ES-I3 (cell line): ENCODE results near the gene TRPM6.

Experiments used
- H3K36me3 ChIP-seq: 2 replicates; pipeline ENCODE4 v1.6.1; 2013; ENCODE audit warnings: mild to moderate bottlenecking, low read length, control low read depth, moderate library complexity; ENCODE audit not compliant: insufficient read depth
- H3K4me1 ChIP-seq: 2 replicates; pipeline ENCODE4 v1.6.1; 2013; ENCODE audit warnings: mild to moderate bottlenecking, control low read depth, low read length; ENCODE audit not compliant: insufficient read depth
- H3K9ac ChIP-seq: 2 replicates; pipeline ENCODE4 v1.6.1; 2013; ENCODE audit warnings: low read depth, mild to moderate bottlenecking, low read length, moderate library complexity
- H3K9me3 ChIP-seq: 2 replicates; pipeline ENCODE4 v1.6.1; 2013; ENCODE audit warnings: mild to moderate bottlenecking, low read length, moderate library complexity; ENCODE audit not compliant: control insufficient read depth, insufficient read depth

TRPM6 gene

GRCh38 chr9:74773886-74774479 is 113.7 kb downstream of the TRPM6 start:
- H3K9ac ChIP-seq = no peak overlapping the region
- no peaks in the 10 kb centered on the region for H3K9me3 ChIP-seq
- H3K36me3 ChIP-seq = no peaks in the 10 kb centered on the region
- H3K4me1 ChIP-seq = no peaks in the 10 kb centered on the region

- Histone ChIP-seq H3K36me3 (no peaks in the 10 kb centered on the region), H3K4me1 (no peaks in the 10 kb centered on the region), H3K9ac (no peak overlapping the region), H3K9me3 (no peaks in the 10 kb centered on the region)
Observed at GRCh38 chr9:74772121-74772520, 115.6 kb downstream of the TRPM6 start.

- Histone ChIP-seq H3K9me3 (no peaks in the 10 kb centered on the region), H3K9ac (no peak overlapping the region), H3K4me1 (no peaks in the 10 kb centered on the region), H3K36me3 (no peaks in the 10 kb centered on the region)
Observed at GRCh38 chr9:74771672-74772071, 116.0 kb downstream of the TRPM6 start.

- Histone ChIP-seq H3K9ac (no peak overlapping the region), H3K9me3 (no peaks in the 10 kb centered on the region), H3K4me1 (no peaks in the 10 kb centered on the region), H3K36me3 (no peaks in the 10 kb centered on the region)
Observed at GRCh38 chr9:74771262-74771585, 116.5 kb downstream of the TRPM6 start.

- H3K9me3 ChIP-seq = no peaks in the 10 kb centered on the region
- H3K36me3 ChIP-seq = no peaks in the 10 kb centered on the region
- H3K9ac ChIP-seq = peak overlapping the region; percentile 54
- no peaks in the 10 kb centered on the region for H3K4me1 ChIP-seq
Observed at GRCh38 chr9:74770508-74771261, 117.0 kb downstream of the TRPM6 start.

- Histone ChIP-seq H3K9ac (no peak overlapping the region), H3K9me3 (no peaks in the 10 kb centered on the region), H3K36me3 (no peaks in the 10 kb centered on the region), H3K4me1 (no peaks in the 10 kb centered on the region)
Observed at GRCh38 chr9:74765481-74765971, 122.2 kb downstream of the TRPM6 start.

- Histone ChIP-seq H3K4me1 (no peaks in the 10 kb centered on the region), H3K9me3 (no peaks in the 10 kb centered on the region), H3K9ac (no peak overlapping the region), H3K36me3 (no peaks in the 10 kb centered on the region)
Observed at GRCh38 chr9:74762950-74763349, 124.8 kb downstream of the TRPM6 start.

- no peak overlapping the region for H3K9ac ChIP-seq
- no peaks in the 10 kb centered on the region for H3K36me3 ChIP-seq
- no peaks in the 10 kb centered on the region for H3K4me1 ChIP-seq
- H3K9me3 ChIP-seq = no peaks in the 10 kb centered on the region
Observed at GRCh38 chr9:74760031-74760700, 127.6 kb downstream of the TRPM6 start.

GRCh38 chr9:74755999-74756398 is 131.7 kb downstream of the TRPM6 start:
- no peaks in the 10 kb centered on the region for H3K9me3 ChIP-seq
- H3K36me3 ChIP-seq = no peaks in the 10 kb centered on the region
- no peak overlapping the region for H3K9ac ChIP-seq
- no peaks in the 10 kb centered on the region for H3K4me1 ChIP-seq

- H3K4me1 ChIP-seq = no peaks in the 10 kb centered on the region
- no peaks in the 10 kb centered on the region for H3K36me3 ChIP-seq
- no peaks in the 10 kb centered on the region for H3K9me3 ChIP-seq
- no peak overlapping the region for H3K9ac ChIP-seq
Observed at GRCh38 chr9:74755355-74755754, 132.4 kb downstream of the TRPM6 start.

- Histone ChIP-seq H3K36me3 (no peaks in the 10 kb centered on the region), H3K9ac (no peak overlapping the region), H3K4me1 (no peaks in the 10 kb centered on the region), H3K9me3 (no peaks in the 10 kb centered on the region)
Observed at GRCh38 chr9:74753650-74754049, 134.1 kb downstream of the TRPM6 start.

GRCh38 chr9:74748966-74749365 is 138.8 kb downstream of the TRPM6 start:
- Histone ChIP-seq H3K9ac (no peak overlapping the region), H3K36me3 (no peaks in the 10 kb centered on the region), H3K4me1 (no peaks in the 10 kb centered on the region), H3K9me3 (no peaks in the 10 kb centered on the region)

GRCh38 chr9:74742792-74743730 is 144.7 kb downstream of the TRPM6 start:
- Histone ChIP-seq H3K9me3 (no peaks in the 10 kb centered on the region), H3K4me1 (no peaks in the 10 kb centered on the region), H3K36me3 (no peaks in the 10 kb centered on the region), H3K9ac (no peak overlapping the region)

- no peak overlapping the region for H3K9ac ChIP-seq
- H3K4me1 ChIP-seq = no peaks in the 10 kb centered on the region
- H3K9me3 ChIP-seq = no peaks in the 10 kb centered on the region
- H3K36me3 ChIP-seq = no peaks in the 10 kb centered on the region
Observed at GRCh38 chr9:74742191-74742790, 145.4 kb downstream of the TRPM6 start.
